OCI-LY1 (cell line): Measurements from ENCODE around the gene ZNF160.

Source experiments
- H2AFZ ChIP-seq: fragments of 200-600 bp; sonication (generic), shearing (Covaris generic); 2 replicates; pipeline ENCODE4 v1.6.0; 2014; ENCODE audit warnings: antibody characterized with exemption, mild to moderate bottlenecking, low read length
- H3F3A ChIP-seq: fragments of 200-600 bp; sonication (generic), shearing (Covaris generic); 2 replicates; pipeline ENCODE4 v1.6.0; 2014; ENCODE audit warnings: mild to moderate bottlenecking, antibody characterized with exemption, low read length, moderate library complexity; ENCODE audit not compliant: insufficient read depth
- H3K27ac ChIP-seq: fragments of 200-600 bp; sonication (generic); 2 replicates; pipeline ENCODE4 v1.5.1; 2014; ENCODE audit warnings: low read length, mixed run types, mild to moderate bottlenecking, low read depth; ENCODE audit not compliant: poor library complexity, severe bottlenecking
- H3K27me3 ChIP-seq: fragments of 200-600 bp; sonication (generic); 2 replicates; pipeline ENCODE4 v1.6.0; 2014; ENCODE audit warnings: antibody characterized with exemption, mild to moderate bottlenecking, low read length, moderate library complexity; ENCODE audit not compliant: insufficient read depth
- H3K36me3 ChIP-seq: fragments of 200-600 bp; sonication (generic); 2 replicates; pipeline ENCODE4 v1.6.1; 2014; ENCODE audit warnings: mild to moderate bottlenecking, antibody characterized with exemption, low read length, moderate library complexity, mixed read lengths; ENCODE audit not compliant: insufficient read depth
- H3K4me1 ChIP-seq: fragments of 200-600 bp; sonication (generic); 2 replicates; pipeline ENCODE4 v1.5.1; 2014; ENCODE audit warnings: mild to moderate bottlenecking, low read length, moderate library complexity; ENCODE audit not compliant: insufficient read depth, severe bottlenecking
- H3K4me2 ChIP-seq: fragments of 200-600 bp; sonication (generic), shearing (Covaris generic); 2 replicates; pipeline ENCODE4 v1.6.1; 2014; ENCODE audit warnings: low read length
- H3K4me3 ChIP-seq: fragments of 200-600 bp; sonication (generic); 2 replicates; pipeline ENCODE4 v1.5.1; 2014; ENCODE audit warnings: low read length, low read depth, mild to moderate bottlenecking, mixed read lengths; ENCODE audit not compliant: poor library complexity, severe bottlenecking
- H3K79me2 ChIP-seq: fragments of 200-600 bp; shearing (Covaris generic); 2 replicates; pipeline ENCODE4 v1.6.1; 2016; ENCODE audit warnings: mixed run types, low read length, mixed read lengths; ENCODE audit not compliant: insufficient read depth
- H3K9ac ChIP-seq: fragments of 200-600 bp; sonication (generic), shearing (Covaris generic); 2 replicates; pipeline ENCODE4 v1.6.1; 2014; ENCODE audit warnings: mild to moderate bottlenecking, low read length, mixed read lengths
- H3K9me2 ChIP-seq: fragments of 200-600 bp; sonication (generic), shearing (Covaris generic); 2 replicates; pipeline ENCODE4 v1.6.1; 2014; ENCODE audit warnings: low read depth, mild to moderate bottlenecking, low read length, mixed read lengths
- H3K9me3 ChIP-seq: fragments of 200-600 bp; shearing (Covaris generic); 2 replicates; pipeline ENCODE4 v1.6.1; 2014; ENCODE audit warnings: low read length, mixed read lengths
- H4K20me1 ChIP-seq: fragments of 200-600 bp; sonication (generic), shearing (Covaris generic); 2 replicates; pipeline ENCODE4 v1.6.0; 2016; ENCODE audit warnings: mild to moderate bottlenecking, low read length; ENCODE audit not compliant: insufficient read depth
- EZH2 ChIP-seq: fragments of 200-600 bp; sonication (generic), shearing (Covaris generic); IDR thresholded peaks from 2 replicates; pipeline ENCODE4 v1.8.0; 2017; ENCODE audit warnings: borderline replicate concordance, mixed run types, mild to moderate bottlenecking, antibody characterized with exemption, low read length, moderate library complexity, mixed read lengths
- TF ChIP-seq, protein P1 (sequence below): fragments of 200-600 bp; sonication (generic), shearing (Covaris generic); IDR thresholded peaks from 2 replicates; pipeline ENCODE4 v1.5.1; 2017; ENCODE audit warnings: mild to moderate bottlenecking, antibody characterized with exemption, low read length, moderate library complexity, mixed read lengths

Gene ZNF160

DNA sequence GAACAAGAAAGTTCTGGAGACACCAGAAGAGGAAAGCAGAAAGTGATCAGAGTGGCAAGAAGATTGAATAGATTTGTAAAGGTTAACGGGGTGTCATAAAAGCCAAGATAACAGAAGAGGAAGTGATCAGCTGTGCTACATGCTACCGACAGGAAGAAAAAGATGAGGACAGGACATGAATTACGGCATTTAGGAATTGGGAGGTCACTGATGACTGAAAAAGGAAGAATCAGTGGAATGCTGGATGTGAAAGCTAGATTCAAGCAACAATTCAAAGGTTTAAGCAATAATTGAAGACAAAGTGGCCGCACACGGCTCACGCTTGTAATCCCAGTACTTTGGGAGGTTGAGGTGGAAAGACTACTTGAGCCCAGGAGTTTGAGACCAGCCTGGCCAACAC is 15.1 kb downstream of the ZNF160 start:
- H3F3A ChIP-seq = no peaks in the 10 kb centered on the region
- TF ChIP-seq EZH2 = no peak
- TF ChIP-seq, protein P1, sequence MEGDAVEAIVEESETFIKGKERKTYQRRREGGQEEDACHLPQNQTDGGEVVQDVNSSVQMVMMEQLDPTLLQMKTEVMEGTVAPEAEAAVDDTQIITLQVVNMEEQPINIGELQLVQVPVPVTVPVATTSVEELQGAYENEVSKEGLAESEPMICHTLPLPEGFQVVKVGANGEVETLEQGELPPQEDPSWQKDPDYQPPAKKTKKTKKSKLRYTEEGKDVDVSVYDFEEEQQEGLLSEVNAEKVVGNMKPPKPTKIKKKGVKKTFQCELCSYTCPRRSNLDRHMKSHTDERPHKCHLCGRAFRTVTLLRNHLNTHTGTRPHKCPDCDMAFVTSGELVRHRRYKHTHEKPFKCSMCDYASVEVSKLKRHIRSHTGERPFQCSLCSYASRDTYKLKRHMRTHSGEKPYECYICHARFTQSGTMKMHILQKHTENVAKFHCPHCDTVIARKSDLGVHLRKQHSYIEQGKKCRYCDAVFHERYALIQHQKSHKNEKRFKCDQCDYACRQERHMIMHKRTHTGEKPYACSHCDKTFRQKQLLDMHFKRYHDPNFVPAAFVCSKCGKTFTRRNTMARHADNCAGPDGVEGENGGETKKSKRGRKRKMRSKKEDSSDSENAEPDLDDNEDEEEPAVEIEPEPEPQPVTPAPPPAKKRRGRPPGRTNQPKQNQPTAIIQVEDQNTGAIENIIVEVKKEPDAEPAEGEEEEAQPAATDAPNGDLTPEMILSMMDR = no peak
- peaks cover 93% of the 10 kb centered on the region for H3K36me3 ChIP-seq
- H3K4me3 ChIP-seq = no peak overlapping the region
- H3K9me2 ChIP-seq = no peaks in the 10 kb centered on the region
- H2AFZ ChIP-seq = no peak overlapping the region
- H3K4me2 ChIP-seq = no peak overlapping the region
- no peaks in the 10 kb centered on the region for H4K20me1 ChIP-seq
- H3K27me3 ChIP-seq = no peaks in the 10 kb centered on the region
- H3K4me1 ChIP-seq = no peaks in the 10 kb centered on the region
- no peak overlapping the region for H3K27ac ChIP-seq
- H3K9me3 ChIP-seq = no peaks in the 10 kb centered on the region; the same call in 1 of the 2 replicates
- H3K9ac ChIP-seq = no peak overlapping the region
- H3K79me2 ChIP-seq = no peaks in the 10 kb centered on the region

DNA sequence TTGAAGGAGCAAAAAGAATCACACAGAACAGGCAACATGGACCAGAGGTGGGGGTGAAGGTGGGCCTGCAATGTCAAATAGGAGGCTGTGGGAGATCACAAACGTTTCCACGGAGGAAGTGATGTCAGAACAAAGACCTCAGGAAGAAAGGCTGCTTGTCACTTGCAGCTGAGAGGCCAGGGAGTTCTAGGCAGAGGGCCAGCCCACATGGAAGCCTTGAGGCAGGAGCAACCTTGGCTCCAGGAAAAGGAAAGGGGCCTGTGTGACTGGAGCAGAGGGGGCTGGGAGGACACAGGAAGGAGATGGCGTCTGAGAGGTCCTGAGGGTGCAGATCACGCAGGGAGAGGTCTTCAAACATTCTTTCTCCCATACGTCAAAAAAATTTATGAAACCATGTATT is 16.3 kb downstream of the ZNF160 start:
- H3K4me1 ChIP-seq = no peaks in the 10 kb centered on the region
- H3K27ac ChIP-seq = no peak overlapping the region
- no peak overlapping the region for H3K4me3 ChIP-seq
- H3K9me3 ChIP-seq = no peaks in the 10 kb centered on the region; the same call in 1 of the 2 replicates
- no peaks in the 10 kb centered on the region for H3K79me2 ChIP-seq
- H3F3A ChIP-seq = no peaks in the 10 kb centered on the region
- no peaks in the 10 kb centered on the region for H3K9me2 ChIP-seq
- TF ChIP-seq, protein P1 = no peak
- no peak for TF ChIP-seq EZH2
- peaks cover 93% of the 10 kb centered on the region for H3K36me3 ChIP-seq
- H3K9ac ChIP-seq = no peak overlapping the region
- H4K20me1 ChIP-seq = no peaks in the 10 kb centered on the region
- H3K4me2 ChIP-seq = no peak overlapping the region
- no peaks in the 10 kb centered on the region for H3K27me3 ChIP-seq
- H2AFZ ChIP-seq = no peak overlapping the region

DNA sequence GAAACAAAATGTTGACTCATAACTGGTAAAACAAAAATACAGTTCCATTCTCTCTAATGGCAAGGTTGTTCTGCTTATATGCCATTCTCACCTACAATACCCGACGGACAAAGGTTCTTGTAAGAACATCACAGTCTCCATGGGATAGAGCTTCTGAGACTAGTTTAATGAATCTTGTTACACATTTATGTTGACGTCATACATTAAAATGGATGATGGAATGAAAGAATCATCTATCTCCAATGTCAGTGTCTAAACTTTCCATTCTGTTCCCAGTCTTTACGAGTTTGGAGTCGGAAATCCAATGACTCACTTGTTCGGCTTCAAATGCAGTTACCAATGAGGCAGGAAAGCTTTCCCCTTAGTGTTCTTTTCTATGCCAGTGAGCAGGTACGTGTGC is 17.7 kb downstream of the ZNF160 start:
- Histone ChIP-seq H3K4me2 (no peak overlapping the region), H3K27me3 (no peaks in the 10 kb centered on the region), H2AFZ (no peak overlapping the region), H3K4me1 (no peaks in the 10 kb centered on the region), H3K9ac (no peak overlapping the region), H3K9me3 (peaks cover 7% of the 10 kb centered on the region; the same call in 1 of the 2 replicates), H3K27ac (no peak overlapping the region), H3F3A (no peaks in the 10 kb centered on the region), H3K9me2 (no peaks in the 10 kb centered on the region), H4K20me1 (no peaks in the 10 kb centered on the region), H3K79me2 (no peaks in the 10 kb centered on the region), H3K36me3 (peaks cover 93% of the 10 kb centered on the region), H3K4me3 (no peak overlapping the region)
- no peak for TF ChIP-seq EZH2
- TF ChIP-seq, protein P1 = no peak
